Neural progenitor cell (in vitro differentiated cells): ENCODE data around the gene LPP.

Source experiments
- EZH2 ChIP-seq: fragments of 200-600 bp; sonication (generic); IDR thresholded peaks from 2 replicates; pipeline ENCODE4 v1.6.1; 2017; ENCODE audit warnings: antibody characterized with exemption, mild to moderate bottlenecking, moderate library complexity
- EZH2phosphoT487 ChIP-seq: fragments of 200-600 bp; sonication (generic); IDR thresholded peaks from 2 replicates; pipeline ENCODE4 v1.6.1; 2017; ENCODE audit warnings: antibody characterized with exemption
- TF ChIP-seq, protein P1 (sequence below): fragments of 200-600 bp; sonication (generic); IDR thresholded peaks from 2 replicates; pipeline ENCODE4 v1.5.1; 2017; ENCODE audit warnings: antibody characterized with exemption, mild to moderate bottlenecking

DNA sequence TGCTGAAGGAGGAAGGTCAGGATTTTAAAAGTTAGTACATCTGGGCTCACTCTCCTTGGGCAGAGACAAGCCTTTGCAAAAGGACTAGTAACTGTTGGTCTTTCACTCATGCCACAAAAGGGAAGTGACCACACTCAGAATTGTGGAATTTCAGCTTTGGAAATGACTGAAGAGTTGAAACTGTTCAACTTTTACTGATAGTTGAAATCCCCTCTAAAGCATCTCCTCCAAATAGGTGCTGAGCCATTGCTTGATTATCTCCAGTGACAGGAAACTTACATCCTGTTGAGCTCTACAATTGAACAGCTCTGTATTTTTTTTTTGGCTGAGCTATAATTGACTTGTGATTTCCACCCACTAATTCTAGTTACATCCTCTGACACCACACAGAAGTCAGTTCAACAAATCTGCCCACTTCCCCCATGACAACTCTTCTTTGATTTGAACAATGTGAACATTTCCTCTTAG lies 763.0 kb downstream of the LPP start:
- TF ChIP-seq, protein P1, sequence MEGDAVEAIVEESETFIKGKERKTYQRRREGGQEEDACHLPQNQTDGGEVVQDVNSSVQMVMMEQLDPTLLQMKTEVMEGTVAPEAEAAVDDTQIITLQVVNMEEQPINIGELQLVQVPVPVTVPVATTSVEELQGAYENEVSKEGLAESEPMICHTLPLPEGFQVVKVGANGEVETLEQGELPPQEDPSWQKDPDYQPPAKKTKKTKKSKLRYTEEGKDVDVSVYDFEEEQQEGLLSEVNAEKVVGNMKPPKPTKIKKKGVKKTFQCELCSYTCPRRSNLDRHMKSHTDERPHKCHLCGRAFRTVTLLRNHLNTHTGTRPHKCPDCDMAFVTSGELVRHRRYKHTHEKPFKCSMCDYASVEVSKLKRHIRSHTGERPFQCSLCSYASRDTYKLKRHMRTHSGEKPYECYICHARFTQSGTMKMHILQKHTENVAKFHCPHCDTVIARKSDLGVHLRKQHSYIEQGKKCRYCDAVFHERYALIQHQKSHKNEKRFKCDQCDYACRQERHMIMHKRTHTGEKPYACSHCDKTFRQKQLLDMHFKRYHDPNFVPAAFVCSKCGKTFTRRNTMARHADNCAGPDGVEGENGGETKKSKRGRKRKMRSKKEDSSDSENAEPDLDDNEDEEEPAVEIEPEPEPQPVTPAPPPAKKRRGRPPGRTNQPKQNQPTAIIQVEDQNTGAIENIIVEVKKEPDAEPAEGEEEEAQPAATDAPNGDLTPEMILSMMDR, result no peak
- TF ChIP-seq EZH2, result no peak
- TF ChIP-seq EZH2phosphoT487, result no peak
